WTC11 (cell line): Measurements from ENCODE around the gene PDE3B.

Experiments used
- ATF2 ChIP-seq: sonication (generic); formaldehyde crosslinking; IDR thresholded peaks from 2 replicates; pipeline ENCODE4 v1.8.1; 2022; ENCODE audit warnings: low read depth, missing genetic modification reagents, borderline replicate concordance
- CTCF ChIP-seq: fragments of 200-600 bp; IDR thresholded peaks from 2 replicates; pipeline ENCODE4 v1.8.0; 2022; ENCODE audit warnings: antibody characterized with exemption
- USF1 ChIP-seq: sonication (generic); formaldehyde crosslinking; IDR thresholded peaks from 2 replicates; pipeline ENCODE4 v1.8.0; 2022; ENCODE audit warnings: mild to moderate bottlenecking, missing genetic modification reagents
- USF2 ChIP-seq: sonication (generic); formaldehyde crosslinking; IDR thresholded peaks from 2 replicates; pipeline ENCODE4 v1.8.1; 2023; ENCODE audit warnings: mild to moderate bottlenecking, missing genetic modification reagents, moderate library complexity

- TF ChIP-seq USF1 (CRISPR knock-in tag) (no peak), ATF2 (no peak), CTCF (no peak), USF2 (CRISPR knock-in tag) (no peak)
Measured at GRCh38 chr11:14713496-14714244, 70.1 kb downstream of the PDE3B start.
